H9 (cell line): Measurements from ENCODE around the gene EML5. TPM values are rescaled to one million over a fixed set of nuclear protein-coding genes. Genes with fewer than 3 reads are reported as not detected.

ENCODE experiments used
- DNase-seq: peaks from one replicate; pipeline ENCODE4 v3.0.0-alpha.2; 2017
- H2AFZ ChIP-seq: one replicate; pipeline ENCODE4 v1.6.1; 2013; ENCODE audit warnings: mild to moderate bottlenecking, low read length, control low read depth, moderate library complexity
- H2AK5ac ChIP-seq: 2 replicates; pipeline ENCODE4 v1.6.1; 2013; ENCODE audit warnings: low read length, control low read depth, mixed read lengths; ENCODE audit not compliant: insufficient read length
- H2BK120ac ChIP-seq: one replicate; pipeline ENCODE4 v1.6.1; 2013; ENCODE audit warnings: low read depth, mild to moderate bottlenecking, low read length, control low read depth, inconsistent platforms; ENCODE audit not compliant: poor library complexity, severe bottlenecking
- H2BK12ac ChIP-seq: 2 replicates; pipeline ENCODE4 v1.6.1; 2013; ENCODE audit warnings: low read length, control low read depth, mixed read lengths, low read depth; ENCODE audit not compliant: insufficient read length
- H2BK15ac ChIP-seq: 2 replicates; pipeline ENCODE4 v1.6.1; 2013; ENCODE audit warnings: low read depth, low read length, control low read depth
- H2BK20ac ChIP-seq: one replicate; pipeline ENCODE4 v1.6.1; 2013; ENCODE audit warnings: low read depth, mild to moderate bottlenecking, low read length, control low read depth, inconsistent platforms; ENCODE audit not compliant: poor library complexity, severe bottlenecking
- H2BK5ac ChIP-seq: 2 replicates; pipeline ENCODE4 v1.6.1; 2013; ENCODE audit warnings: low read length, control low read depth, mixed read lengths; ENCODE audit not compliant: insufficient read length
- H3K14ac ChIP-seq: 2 replicates; pipeline ENCODE4 v1.6.1; 2013; ENCODE audit warnings: low read length, control low read depth; ENCODE audit not compliant: insufficient read depth
- H3K18ac ChIP-seq: 2 replicates; pipeline ENCODE4 v1.6.1; 2013; ENCODE audit warnings: low read depth, mild to moderate bottlenecking, mixed read lengths, low read length, control low read depth; ENCODE audit not compliant: insufficient read length
- H3K23ac ChIP-seq: 2 replicates; pipeline ENCODE4 v1.6.1; 2013; ENCODE audit warnings: low read length, control low read depth, mixed read lengths, low read depth; ENCODE audit not compliant: insufficient read length
- H3K23me2 ChIP-seq: 2 replicates; pipeline ENCODE4 v1.6.1; 2013; ENCODE audit warnings: low read depth, mild to moderate bottlenecking, mixed read lengths, low read length, control low read depth; ENCODE audit not compliant: insufficient read length, poor library complexity, severe bottlenecking
- H3K27ac ChIP-seq: 2 replicates; pipeline ENCODE4 v1.5.1; 2013; ENCODE audit warnings: low read length, control low read depth, mixed read lengths, low read depth; ENCODE audit not compliant: insufficient read length
- H3K27me3 ChIP-seq: 2 replicates; pipeline ENCODE4 v1.6.1; 2013; ENCODE audit warnings: low read length, control low read depth, inconsistent platforms; ENCODE audit not compliant: insufficient read depth
- H3K4ac ChIP-seq: 2 replicates; pipeline ENCODE4 v1.6.1; 2013; ENCODE audit warnings: low read depth, mild to moderate bottlenecking, control low read depth, inconsistent platforms, low read length, moderate library complexity
- H3K4me1 ChIP-seq: 2 replicates; pipeline ENCODE4 v1.6.1; 2013; ENCODE audit warnings: low read length, control low read depth, inconsistent platforms; ENCODE audit not compliant: insufficient read depth
- H3K4me2 ChIP-seq: 2 replicates; pipeline ENCODE4 v1.6.1; 2013; ENCODE audit warnings: low read length, control low read depth, mixed read lengths; ENCODE audit not compliant: insufficient read length, insufficient read depth
- H3K56ac ChIP-seq: 2 replicates; pipeline ENCODE4 v1.6.1; 2013; ENCODE audit warnings: low read depth, mild to moderate bottlenecking, mixed read lengths, low read length, control low read depth; ENCODE audit not compliant: insufficient read length
- H3K79me1 ChIP-seq: 2 replicates; pipeline ENCODE4 v1.6.1; 2013; ENCODE audit warnings: low read depth, mild to moderate bottlenecking, moderate library complexity, low read length, control low read depth, inconsistent platforms; ENCODE audit not compliant: insufficient read depth, poor library complexity, severe bottlenecking
- H3K79me2 ChIP-seq: 2 replicates; pipeline ENCODE4 v1.6.1; 2013; ENCODE audit warnings: low read length, control low read depth, inconsistent platforms; ENCODE audit not compliant: insufficient read depth
- H3K9ac ChIP-seq: 2 replicates; pipeline ENCODE4 v1.6.1; 2013; ENCODE audit warnings: low read length, control low read depth, mixed read lengths; ENCODE audit not compliant: insufficient read length; ENCODE audit errors: extremely low read depth
- H3K9me3 ChIP-seq: one replicate; pipeline ENCODE4 v1.6.1; 2013; ENCODE audit warnings: low read depth, low read length, inconsistent platforms; ENCODE audit not compliant: control insufficient read depth
- H3T11ph ChIP-seq: one replicate; pipeline ENCODE4 v1.6.1; 2013; ENCODE audit warnings: mild to moderate bottlenecking, low read length, control low read depth, inconsistent platforms
- H4K20me1 ChIP-seq: one replicate; pipeline ENCODE4 v1.6.1; 2013; ENCODE audit not compliant: control insufficient read depth, insufficient read length, insufficient read depth
- H4K5ac ChIP-seq: 2 replicates; pipeline ENCODE4 v1.6.1; 2013; ENCODE audit warnings: low read depth, mild to moderate bottlenecking, mixed read lengths, low read length, control low read depth; ENCODE audit not compliant: insufficient read length
- H4K8ac ChIP-seq: replicated peaks from 2 replicates; pipeline ENCODE4 v1.6.1; 2013; ENCODE audit warnings: low read length, control low read depth, mixed read lengths, low read depth; ENCODE audit not compliant: insufficient read length
- H4K91ac ChIP-seq: 2 replicates; pipeline ENCODE4 v1.6.1; 2013; ENCODE audit warnings: low read depth, mild to moderate bottlenecking, moderate library complexity, mixed read lengths, low read length, control low read depth; ENCODE audit not compliant: insufficient read length
- H3K27ac Mint-ChIP-seq, 3 experiments: 2 replicates in 2 of 3; 3 replicates in 1 of 3; pipeline ENCODE4 v1.8.0; 2020 to 2021; ENCODE audit warnings: mixed read lengths in 3 of 3, mild to moderate bottlenecking in 1 of 3, moderate library complexity in 1 of 3
- H3K27me3 Mint-ChIP-seq: 2 replicates; pipeline ENCODE4 v1.8.0; 2021; ENCODE audit warnings: low read depth, mild to moderate bottlenecking, moderate library complexity, mixed read lengths
- H3K36me3 Mint-ChIP-seq, 3 experiments: 2 replicates in 2 of 3; 3 replicates in 1 of 3; pipeline ENCODE4 v1.8.0; 2020 to 2021; ENCODE audit warnings: low read depth in 3 of 3, mixed read lengths in 3 of 3; ENCODE audit not compliant: insufficient read depth in 1 of 3
- H3K4me1 Mint-ChIP-seq, 2 experiments: 2 replicates each; pipeline ENCODE4 v1.8.0; 2020; ENCODE audit warnings: mixed read lengths in 2 of 2
- H3K4me3 Mint-ChIP-seq, 2 experiments: 2 replicates in 1 of 2; 3 replicates in 1 of 2; pipeline ENCODE4 v1.8.0; 2020 to 2021; ENCODE audit warnings: mild to moderate bottlenecking in 2 of 2, mixed read lengths in 2 of 2, moderate library complexity in 1 of 2
- H3K9me3 Mint-ChIP-seq, 2 experiments: 2 replicates in 1 of 2; 3 replicates in 1 of 2; pipeline ENCODE4 v1.8.0; 2020; ENCODE audit warnings: mild to moderate bottlenecking in 2 of 2, mixed read lengths in 2 of 2, moderate library complexity in 1 of 2
- WGBS: extraction: QIAGEN DNeasy Blood & Tissue Kit; methylation state at CpG from one replicate; pipeline ENCODE4 v1.1.7; 2013; ENCODE audit warnings: missing lambda C conversion rate, low lambda C conversion rate, mixed read lengths; ENCODE audit not compliant: insufficient read length; ENCODE audit errors: extremely low coverage; 5-methylcytosine and 5-hydroxymethylcytosine counted together
- total RNA-seq: library from RNA; stranded (reverse); gene quantifications from 2 replicates; pipeline ENCODE4 v1.2.1, GENCODE V29; 2021
- TF ChIP-seq, protein P1 (sequence below): fragments of 200-600 bp; sonication (generic); conservative IDR thresholded peaks from 3 replicates; pipeline ENCODE4 v1.8.0; 2021; ENCODE audit warnings: antibody characterized with exemption, mild to moderate bottlenecking

Gene EML5
- total RNA-seq, 1 experiment from 2014 or later = 0.81 TPM

DNA sequence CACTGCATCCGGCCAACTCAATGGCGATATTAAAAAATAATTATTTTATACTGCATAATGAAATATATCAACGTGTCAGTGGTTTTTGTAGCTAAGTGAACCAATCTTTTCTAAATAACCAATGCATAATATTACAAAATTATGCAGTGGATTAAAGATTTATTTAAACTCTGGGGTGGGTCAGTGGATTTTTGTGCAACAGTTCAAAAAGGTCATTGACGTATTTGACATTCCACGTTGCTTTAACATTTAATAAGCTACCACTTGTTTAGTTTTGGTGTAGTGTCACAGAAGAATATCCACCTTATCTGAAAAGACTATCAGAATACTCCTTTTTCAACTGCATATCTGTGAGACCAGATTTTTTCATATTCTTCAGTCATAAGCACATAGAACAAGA is 227.3 kb downstream of the EML5 start:
- DNase-seq = no peak
- Mint-ChIP-seq H3K36me3 (peaks cover 25 to 50% (median 44%) of the 10 kb centered on the region in 3 experiments; a peak in 6 of 7 replicates), H3K9me3 (no peaks in the 10 kb centered on the region), H3K27me3 (peaks cover 1% of the 10 kb centered on the region; the same call in 1 of the 2 replicates), H3K4me1 (peaks cover 18 to 19% of the 10 kb centered on the region in 2 experiments), H3K27ac (no peak overlapping the region), H3K4me3 (no peak overlapping the region)
- Histone ChIP-seq H2AK5ac (no peak overlapping the region), H4K8ac (no peak overlapping the region), H3K4me2 (no peak overlapping the region), H3T11ph (no peak overlapping the region), H3K9me3 (no peaks in the 10 kb centered on the region), H2AFZ (no peak overlapping the region), H4K20me1 (no peaks in the 10 kb centered on the region), H2BK5ac (no peak overlapping the region), H2BK20ac (no peak overlapping the region), H2BK15ac (no peak overlapping the region), H4K5ac (no peak overlapping the region), H3K27ac (no peak overlapping the region), H3K27me3 (no peaks in the 10 kb centered on the region), H3K79me1 (no peaks in the 10 kb centered on the region), H3K23me2 (peaks cover 3% of the 10 kb centered on the region), H3K23ac (no peak overlapping the region), H3K9ac (no peak overlapping the region), H4K91ac (no peak overlapping the region), H3K18ac (no peak overlapping the region), H3K4me1 (no peaks in the 10 kb centered on the region), H3K79me2 (peaks cover 3% of the 10 kb centered on the region; the same call in 1 of the 2 replicates), H2BK120ac (no peak overlapping the region), H3K14ac (no peak overlapping the region), H3K56ac (no peak overlapping the region), H2BK12ac (no peak overlapping the region), H3K4ac (no peak overlapping the region)
- TF ChIP-seq, protein P1, sequence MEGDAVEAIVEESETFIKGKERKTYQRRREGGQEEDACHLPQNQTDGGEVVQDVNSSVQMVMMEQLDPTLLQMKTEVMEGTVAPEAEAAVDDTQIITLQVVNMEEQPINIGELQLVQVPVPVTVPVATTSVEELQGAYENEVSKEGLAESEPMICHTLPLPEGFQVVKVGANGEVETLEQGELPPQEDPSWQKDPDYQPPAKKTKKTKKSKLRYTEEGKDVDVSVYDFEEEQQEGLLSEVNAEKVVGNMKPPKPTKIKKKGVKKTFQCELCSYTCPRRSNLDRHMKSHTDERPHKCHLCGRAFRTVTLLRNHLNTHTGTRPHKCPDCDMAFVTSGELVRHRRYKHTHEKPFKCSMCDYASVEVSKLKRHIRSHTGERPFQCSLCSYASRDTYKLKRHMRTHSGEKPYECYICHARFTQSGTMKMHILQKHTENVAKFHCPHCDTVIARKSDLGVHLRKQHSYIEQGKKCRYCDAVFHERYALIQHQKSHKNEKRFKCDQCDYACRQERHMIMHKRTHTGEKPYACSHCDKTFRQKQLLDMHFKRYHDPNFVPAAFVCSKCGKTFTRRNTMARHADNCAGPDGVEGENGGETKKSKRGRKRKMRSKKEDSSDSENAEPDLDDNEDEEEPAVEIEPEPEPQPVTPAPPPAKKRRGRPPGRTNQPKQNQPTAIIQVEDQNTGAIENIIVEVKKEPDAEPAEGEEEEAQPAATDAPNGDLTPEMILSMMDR = no peak
- WGBS = no CpG with 5 or more reads among the region's 5 CpGs
